HEK293 (cell line): ENCODE data around the gene GJD3.

Experiments
- CTCF ChIA-PET: fragments of 350-600 bp; formaldehyde crosslinking; extraction: SDS; loops from one replicate; lab custom pipeline; 2021; ENCODE audit warnings: antibody characterized with exemption; lab: Yijun Ruan, JAX
- POLR2A ChIA-PET: fragments of 300-600 bp; formaldehyde crosslinking; extraction: SDS; loops from one replicate; lab custom pipeline; 2020; ENCODE audit warnings: antibody characterized with exemption, inconsistent platforms; lab: Yijun Ruan, JAX
- H3K27ac ChIP-seq: fragments of 200-500 bp; sonication (Bioruptor generic); 2 replicates; pipeline ENCODE4 v1.5.1; 2014; ENCODE audit warnings: low read depth, low read length, control low read depth, inconsistent platforms; ENCODE audit errors: extremely low read depth
- H3K36me3 ChIP-seq, 2 experiments: fragments of 200-500 bp in 1 of 2; sonication (Bioruptor generic) in 1 of 2; 1 replicate in 1 of 2; 2 replicates in 1 of 2; pipeline ENCODE4 v1.5.1; 2014 to 2017; ENCODE audit warnings: inconsistent platforms in 2 of 2, low read length in 2 of 2; ENCODE audit not compliant: control insufficient read depth in 2 of 2, insufficient read depth in 1 of 2
- H3K4me1 ChIP-seq: fragments of 200-500 bp; sonication (Bioruptor generic); 2 replicates; pipeline ENCODE4 v1.5.1; 2014; ENCODE audit warnings: mild to moderate bottlenecking, low read length, inconsistent platforms; ENCODE audit not compliant: control insufficient read depth, insufficient read depth
- H3K4me3 ChIP-seq: 2 replicates; pipeline ENCODE4 v1.5.1; 2011; ENCODE audit warnings: low read depth, mild to moderate bottlenecking, control low read depth, low read length, moderate library complexity
- H3K9me3 ChIP-seq: fragments of 200-500 bp; sonication (Bioruptor generic); 2 replicates; pipeline ENCODE4 v1.5.1; 2014; ENCODE audit warnings: low read depth, low read length, inconsistent platforms; ENCODE audit not compliant: control insufficient read depth, insufficient read depth
- GLI4 ChIP-seq: fragments of 450-650 bp; formaldehyde crosslinking; IDR thresholded peaks from 2 replicates; pipeline ENCODE4 v1.5.1; 2016; ENCODE audit warnings: missing biosample characterization, missing genetic modification characterization
- INSM2 ChIP-seq: fragments of 450-650 bp; formaldehyde crosslinking; IDR thresholded peaks from 2 replicates; pipeline ENCODE4 v1.5.1; 2016; ENCODE audit warnings: missing biosample characterization, missing genetic modification characterization
- PRDM6 ChIP-seq: fragments of 450-650 bp; formaldehyde crosslinking; IDR thresholded peaks from 2 replicates; pipeline ENCODE4 v1.5.1; 2017; ENCODE audit warnings: missing biosample characterization, missing genetic modification characterization
- ZBTB20 ChIP-seq: fragments of 450-650 bp; formaldehyde crosslinking; IDR thresholded peaks from 2 replicates; pipeline ENCODE4 v1.5.1; 2016; ENCODE audit warnings: missing biosample characterization, missing genetic modification characterization
- ZBTB44 ChIP-seq: fragments of 450-650 bp; IDR thresholded peaks from 2 replicates; pipeline ENCODE4 v1.5.1; 2018; ENCODE audit warnings: missing biosample characterization, mild to moderate bottlenecking, missing genetic modification characterization
- ZBTB8A ChIP-seq: fragments of 450-650 bp; formaldehyde crosslinking; IDR thresholded peaks from 2 replicates; pipeline ENCODE4 v1.5.1; 2016; ENCODE audit warnings: missing biosample characterization, missing genetic modification characterization
- ZFP3 ChIP-seq: fragments of 450-650 bp; formaldehyde crosslinking; IDR thresholded peaks from 2 replicates; pipeline ENCODE4 v1.5.1; 2016; ENCODE audit warnings: low read depth, missing biosample characterization, missing genetic modification characterization
- ZNF169 ChIP-seq: fragments of 450-650 bp; formaldehyde crosslinking; IDR thresholded peaks from 2 replicates; pipeline ENCODE4 v1.5.1; 2016; ENCODE audit warnings: missing biosample characterization, missing genetic modification characterization
- ZNF23 ChIP-seq: fragments of 450-650 bp; formaldehyde crosslinking; IDR thresholded peaks from 2 replicates; pipeline ENCODE4 v1.5.1; 2016; ENCODE audit warnings: missing biosample characterization, missing genetic modification characterization, borderline replicate concordance
- ZNF239 ChIP-seq: fragments of 450-650 bp; formaldehyde crosslinking; IDR thresholded peaks from 2 replicates; pipeline ENCODE4 v1.5.1; 2016; ENCODE audit warnings: missing biosample characterization, missing genetic modification characterization
- ZNF266 ChIP-seq: fragments of 450-650 bp; formaldehyde crosslinking; IDR thresholded peaks from 2 replicates; pipeline ENCODE4 v1.5.1; 2016; ENCODE audit warnings: missing biosample characterization, missing genetic modification characterization, low read depth
- ZNF324 ChIP-seq: fragments of 450-650 bp; formaldehyde crosslinking; IDR thresholded peaks from 2 replicates; pipeline ENCODE4 v1.5.1; 2016; ENCODE audit warnings: missing biosample characterization, missing genetic modification characterization
- ZNF510 ChIP-seq: fragments of 450-650 bp; formaldehyde crosslinking; IDR thresholded peaks from 2 replicates; pipeline ENCODE4 v1.5.1; 2018; ENCODE audit warnings: mild to moderate bottlenecking, missing genetic modification characterization, missing biosample characterization; ENCODE audit not compliant: insufficient replicate concordance
- ZNF610 ChIP-seq: fragments of 450-650 bp; formaldehyde crosslinking; IDR thresholded peaks from 2 replicates; pipeline ENCODE4 v1.5.1; 2016; ENCODE audit warnings: missing biosample characterization, missing genetic modification characterization, borderline replicate concordance
- ZNF623 ChIP-seq: fragments of 450-650 bp; formaldehyde crosslinking; IDR thresholded peaks from 2 replicates; pipeline ENCODE4 v1.5.1; 2016; ENCODE audit warnings: missing biosample characterization, missing genetic modification characterization
- ZNF701 ChIP-seq: fragments of 450-650 bp; formaldehyde crosslinking; IDR thresholded peaks from 2 replicates; pipeline ENCODE4 v1.5.1; 2016; ENCODE audit warnings: missing biosample characterization, missing genetic modification characterization
- ZNF785 ChIP-seq: fragments of 450-650 bp; formaldehyde crosslinking; IDR thresholded peaks from 2 replicates; pipeline ENCODE4 v1.5.1; 2016; ENCODE audit warnings: missing biosample characterization, missing genetic modification characterization
- TF ChIP-seq, protein P1 (sequence below): fragments of 450-650 bp; formaldehyde crosslinking; IDR thresholded peaks from 2 replicates; pipeline ENCODE4 v1.5.1; 2017; ENCODE audit warnings: missing biosample characterization, missing genetic modification characterization
- TF ChIP-seq, protein P2 (sequence below): fragments of 450-650 bp; formaldehyde crosslinking; IDR thresholded peaks from 2 replicates; pipeline ENCODE4 v1.5.1; 2016; ENCODE audit warnings: missing biosample characterization, missing genetic modification characterization
- TF ChIP-seq, protein P3 (sequence below): fragments of 450-650 bp; formaldehyde crosslinking; IDR thresholded peaks from 2 replicates; pipeline ENCODE4 v1.5.1; 2016; ENCODE audit warnings: missing biosample characterization, missing genetic modification characterization

GJD3 gene

GRCh38 chr17:40338058-40338457, 26.5 kb downstream of the GJD3 start:
- Histone ChIP-seq H3K36me3 (peaks cover 0 to 4% of the 10 kb centered on the region in 2 experiments; a peak in 2 of 3 replicates), H3K4me3 (no peak overlapping the region), H3K9me3 (no peaks in the 10 kb centered on the region), H3K4me1 (peaks cover 20% of the 10 kb centered on the region), H3K27ac (no peak overlapping the region)
- CTCF ChIA-PET: interaction anchor here (1.0 kb wide), 1 partner anchor 145 kb away, joined by 3 read pairs; no protein-coding TSS in a partner anchor
- no peak for TF ChIP-seq ZNF239 (tag by site-specific recombination)
- no peak for TF ChIP-seq ZNF23 (tag by site-specific recombination)
- no peak for TF ChIP-seq GLI4 (tag by site-specific recombination)
- TF ChIP-seq, protein P1, sequence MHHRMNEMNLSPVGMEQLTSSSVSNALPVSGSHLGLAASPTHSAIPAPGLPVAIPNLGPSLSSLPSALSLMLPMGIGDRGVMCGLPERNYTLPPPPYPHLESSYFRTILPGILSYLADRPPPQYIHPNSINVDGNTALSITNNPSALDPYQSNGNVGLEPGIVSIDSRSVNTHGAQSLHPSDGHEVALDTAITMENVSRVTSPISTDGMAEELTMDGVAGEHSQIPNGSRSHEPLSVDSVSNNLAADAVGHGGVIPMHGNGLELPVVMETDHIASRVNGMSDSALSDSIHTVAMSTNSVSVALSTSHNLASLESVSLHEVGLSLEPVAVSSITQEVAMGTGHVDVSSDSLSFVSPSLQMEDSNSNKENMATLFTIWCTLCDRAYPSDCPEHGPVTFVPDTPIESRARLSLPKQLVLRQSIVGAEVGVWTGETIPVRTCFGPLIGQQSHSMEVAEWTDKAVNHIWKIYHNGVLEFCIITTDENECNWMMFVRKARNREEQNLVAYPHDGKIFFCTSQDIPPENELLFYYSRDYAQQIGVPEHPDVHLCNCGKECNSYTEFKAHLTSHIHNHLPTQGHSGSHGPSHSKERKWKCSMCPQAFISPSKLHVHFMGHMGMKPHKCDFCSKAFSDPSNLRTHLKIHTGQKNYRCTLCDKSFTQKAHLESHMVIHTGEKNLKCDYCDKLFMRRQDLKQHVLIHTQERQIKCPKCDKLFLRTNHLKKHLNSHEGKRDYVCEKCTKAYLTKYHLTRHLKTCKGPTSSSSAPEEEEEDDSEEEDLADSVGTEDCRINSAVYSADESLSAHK (tag by site-specific recombination): no peak
- TF ChIP-seq ZNF785 (tag by site-specific recombination): no peak
- no peak for TF ChIP-seq ZNF510 (tag by site-specific recombination)
- TF ChIP-seq ZNF324 (tag by site-specific recombination): no peak
- no peak for TF ChIP-seq ZNF169 (tag by site-specific recombination)
- TF ChIP-seq ZBTB20 (tag by site-specific recombination): no peak
- TF ChIP-seq, protein P2, sequence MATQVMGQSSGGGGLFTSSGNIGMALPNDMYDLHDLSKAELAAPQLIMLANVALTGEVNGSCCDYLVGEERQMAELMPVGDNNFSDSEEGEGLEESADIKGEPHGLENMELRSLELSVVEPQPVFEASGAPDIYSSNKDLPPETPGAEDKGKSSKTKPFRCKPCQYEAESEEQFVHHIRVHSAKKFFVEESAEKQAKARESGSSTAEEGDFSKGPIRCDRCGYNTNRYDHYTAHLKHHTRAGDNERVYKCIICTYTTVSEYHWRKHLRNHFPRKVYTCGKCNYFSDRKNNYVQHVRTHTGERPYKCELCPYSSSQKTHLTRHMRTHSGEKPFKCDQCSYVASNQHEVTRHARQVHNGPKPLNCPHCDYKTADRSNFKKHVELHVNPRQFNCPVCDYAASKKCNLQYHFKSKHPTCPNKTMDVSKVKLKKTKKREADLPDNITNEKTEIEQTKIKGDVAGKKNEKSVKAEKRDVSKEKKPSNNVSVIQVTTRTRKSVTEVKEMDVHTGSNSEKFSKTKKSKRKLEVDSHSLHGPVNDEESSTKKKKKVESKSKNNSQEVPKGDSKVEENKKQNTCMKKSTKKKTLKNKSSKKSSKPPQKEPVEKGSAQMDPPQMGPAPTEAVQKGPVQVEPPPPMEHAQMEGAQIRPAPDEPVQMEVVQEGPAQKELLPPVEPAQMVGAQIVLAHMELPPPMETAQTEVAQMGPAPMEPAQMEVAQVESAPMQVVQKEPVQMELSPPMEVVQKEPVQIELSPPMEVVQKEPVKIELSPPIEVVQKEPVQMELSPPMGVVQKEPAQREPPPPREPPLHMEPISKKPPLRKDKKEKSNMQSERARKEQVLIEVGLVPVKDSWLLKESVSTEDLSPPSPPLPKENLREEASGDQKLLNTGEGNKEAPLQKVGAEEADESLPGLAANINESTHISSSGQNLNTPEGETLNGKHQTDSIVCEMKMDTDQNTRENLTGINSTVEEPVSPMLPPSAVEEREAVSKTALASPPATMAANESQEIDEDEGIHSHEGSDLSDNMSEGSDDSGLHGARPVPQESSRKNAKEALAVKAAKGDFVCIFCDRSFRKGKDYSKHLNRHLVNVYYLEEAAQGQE (tag by site-specific recombination): no peak
- no peak for TF ChIP-seq ZFP3 (tag by site-specific recombination)
- TF ChIP-seq ZNF266 (tag by site-specific recombination): no peak
- no peak for TF ChIP-seq ZNF623 (tag by site-specific recombination)
- TF ChIP-seq INSM2 (tag by site-specific recombination): no peak
- no peak for TF ChIP-seq ZNF610 (tag by site-specific recombination)
- TF ChIP-seq ZNF701: no peak
- TF ChIP-seq PRDM6 (tag by site-specific recombination): no peak
- TF ChIP-seq, protein P3, sequence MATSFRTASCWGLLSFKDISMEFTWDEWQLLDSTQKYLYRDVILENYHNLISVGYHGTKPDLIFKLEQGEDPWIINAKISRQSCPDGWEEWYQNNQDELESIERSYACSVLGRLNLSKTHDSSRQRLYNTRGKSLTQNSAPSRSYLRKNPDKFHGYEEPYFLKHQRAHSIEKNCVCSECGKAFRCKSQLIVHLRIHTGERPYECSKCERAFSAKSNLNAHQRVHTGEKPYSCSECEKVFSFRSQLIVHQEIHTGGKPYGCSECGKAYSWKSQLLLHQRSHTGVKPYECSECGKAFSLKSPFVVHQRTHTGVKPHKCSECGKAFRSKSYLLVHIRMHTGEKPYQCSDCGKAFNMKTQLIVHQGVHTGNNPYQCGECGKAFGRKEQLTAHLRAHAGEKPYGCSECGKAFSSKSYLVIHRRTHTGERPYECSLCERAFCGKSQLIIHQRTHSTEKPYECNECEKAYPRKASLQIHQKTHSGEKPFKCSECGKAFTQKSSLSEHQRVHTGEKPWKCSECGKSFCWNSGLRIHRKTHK (tag by site-specific recombination): no peak
- TF ChIP-seq ZBTB8A (tag by site-specific recombination): no peak
- TF ChIP-seq ZBTB44 (tag by site-specific recombination): no peak
- POLR2A ChIA-PET: interaction anchor here (1.6 kb wide), 1 partner anchor 12 kb away, joined by 5 read pairs; no protein-coding TSS in a partner anchor
